CD1c-positive myeloid dendritic cell (primary cell): Measurements from ENCODE around the gene ABCA2.
"Not testable (repeated sequence)": the region's sequence is repeated elsewhere in the genome, so short reads cannot be mapped to it uniquely, and the experiment has no call there.

ENCODE experiments used
- DNase-seq: peaks from one replicate; pipeline ENCODE4 v3.0.0-alpha.2; 2016; ENCODE audit errors: extremely low spot score

The ABCA2 gene

DNA sequence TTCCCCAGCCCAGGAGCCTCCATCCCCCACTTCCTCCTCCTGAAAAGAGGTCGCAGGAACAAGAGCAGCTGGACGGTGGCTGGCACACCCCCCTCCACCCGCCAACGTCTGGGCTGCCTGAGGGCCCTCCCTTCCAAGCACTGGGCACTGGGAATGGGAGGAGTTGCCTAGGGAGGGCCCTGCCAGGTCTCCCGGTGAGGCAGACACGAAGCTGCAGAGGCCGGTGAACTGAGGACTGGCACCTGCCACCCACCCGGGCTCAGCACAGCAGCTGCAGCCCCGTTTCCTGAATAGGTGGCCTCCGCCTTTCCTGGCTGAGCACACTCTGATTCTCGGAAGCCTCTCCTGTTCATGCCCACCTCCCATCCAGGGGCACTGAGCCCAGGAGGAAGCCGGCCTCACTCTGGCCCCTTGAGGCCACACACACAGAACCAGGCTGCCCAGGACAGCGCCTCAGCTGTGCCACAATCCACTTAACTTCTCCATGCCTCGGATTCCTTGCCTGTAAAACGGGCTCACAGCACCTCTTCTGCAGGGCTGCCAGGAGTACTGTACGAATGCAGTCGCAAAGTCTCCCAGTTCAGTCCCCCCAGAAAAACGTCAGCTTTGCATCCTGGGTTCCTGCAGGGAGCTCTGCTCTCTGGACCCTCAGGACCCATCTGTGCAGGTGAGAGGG, 16.6 kb upstream of the ABCA2 start:
- peak; percentile 16 for DNase-seq

DNA sequence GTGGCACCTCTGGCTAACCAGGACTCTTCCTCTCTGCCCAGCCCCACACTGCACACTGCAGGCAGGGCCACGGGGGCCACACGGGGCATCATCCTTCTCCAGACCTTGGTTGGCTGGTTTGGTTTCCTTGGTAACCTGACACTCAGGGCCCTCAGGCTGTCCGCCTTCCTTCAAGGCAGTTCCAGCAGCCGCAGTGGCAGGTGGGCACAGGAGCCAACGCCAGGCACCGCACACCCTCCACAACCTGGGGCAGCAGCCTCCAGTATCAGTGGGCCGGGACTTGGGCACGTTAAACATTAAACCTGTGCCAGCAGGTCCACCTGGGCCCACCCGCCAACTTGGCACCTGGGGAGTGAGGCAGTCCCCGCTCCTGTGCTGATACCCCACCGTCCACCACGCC, 16.0 kb upstream of the ABCA2 start:
- no peak for DNase-seq

DNA sequence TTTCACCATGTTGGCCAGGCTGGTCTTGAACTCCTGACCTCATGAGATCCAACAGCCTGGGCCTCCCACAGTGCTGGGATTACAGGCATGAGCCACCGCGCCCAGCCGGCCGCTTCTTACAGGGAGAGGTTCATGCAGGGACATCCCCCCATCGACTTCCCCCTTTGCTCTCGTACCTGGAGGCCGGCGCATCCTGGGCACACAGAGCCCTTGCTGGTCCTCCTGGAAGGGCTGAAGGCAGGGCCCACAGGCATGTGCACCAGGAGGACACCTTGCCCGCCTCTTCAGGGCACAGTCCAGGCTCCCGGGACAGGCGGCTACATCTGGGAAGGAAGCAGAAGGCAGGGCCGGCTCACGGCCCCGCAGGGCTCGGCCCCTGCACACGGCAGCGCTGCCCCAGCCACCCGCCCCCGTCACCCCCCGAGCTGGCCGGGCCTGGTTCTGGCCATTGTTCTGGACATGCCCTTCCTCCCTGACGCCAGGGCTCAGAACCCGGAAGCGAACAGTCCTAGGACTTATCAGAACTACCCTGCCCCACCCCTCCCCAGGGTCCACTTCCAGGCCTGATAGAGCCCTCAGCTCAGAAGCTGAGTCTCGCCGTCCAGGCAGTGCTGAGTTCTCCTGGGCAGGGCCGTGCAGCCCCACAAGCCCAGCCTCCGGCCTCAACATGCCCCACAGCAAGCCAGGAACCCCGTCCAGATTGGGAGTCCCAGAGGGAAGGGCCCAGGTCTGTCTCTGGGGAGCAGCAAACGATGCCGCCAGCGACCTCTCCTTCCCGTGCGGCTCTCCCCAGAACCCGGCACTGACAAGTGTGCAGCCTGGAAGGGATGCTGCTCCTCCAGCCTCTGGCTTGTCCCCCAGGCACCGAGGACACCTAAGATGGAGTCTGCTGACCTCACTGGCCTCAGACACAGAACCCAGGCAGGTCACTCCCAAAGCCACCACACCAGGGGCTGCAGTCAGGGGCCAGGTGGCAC, 15.0 kb upstream of the ABCA2 start:
- DNase-seq: no peak

DNA sequence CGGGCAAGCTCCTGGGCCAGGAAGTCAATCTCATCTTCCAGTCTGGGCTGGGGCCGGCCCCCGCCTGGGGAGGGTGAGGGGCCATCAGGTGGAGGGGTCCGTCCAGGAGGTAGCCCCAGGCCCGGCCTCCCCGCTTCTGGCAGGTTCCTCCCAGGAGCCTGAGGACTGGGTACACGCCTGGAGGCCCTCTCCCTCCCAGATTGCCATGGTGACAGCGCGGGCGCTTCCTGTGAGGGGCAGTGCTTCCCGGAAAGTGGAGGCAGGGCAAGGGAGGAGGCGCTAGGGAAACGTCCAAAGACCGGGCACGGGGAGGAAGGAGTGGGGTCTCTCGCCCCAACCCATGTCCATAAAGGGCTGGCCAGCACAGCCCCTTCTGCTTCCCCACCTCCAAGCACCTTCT, 13.1 kb upstream of the ABCA2 start:
- no peak for DNase-seq

DNA sequence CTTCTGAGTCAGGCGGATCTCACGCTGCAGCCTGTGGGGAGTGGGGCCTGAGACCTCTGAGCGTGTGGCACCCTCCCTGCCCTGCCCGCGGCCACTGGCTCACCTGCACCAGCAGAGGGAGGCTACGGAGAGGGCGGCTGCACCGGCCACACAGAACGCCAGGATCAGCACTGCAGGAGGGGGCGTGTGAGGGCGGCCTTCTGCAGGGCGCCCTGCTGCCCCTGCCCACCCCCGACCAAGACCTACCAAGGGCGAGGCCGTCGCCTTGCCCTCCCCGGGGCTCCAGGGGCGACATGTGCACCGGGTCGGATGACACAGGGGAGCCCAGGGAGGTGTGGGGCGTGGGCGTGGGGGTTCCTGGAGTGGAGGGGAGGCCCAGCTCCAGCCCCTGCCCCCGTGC, 12.5 kb upstream of the ABCA2 start:
- DNase-seq: no peak

DNA sequence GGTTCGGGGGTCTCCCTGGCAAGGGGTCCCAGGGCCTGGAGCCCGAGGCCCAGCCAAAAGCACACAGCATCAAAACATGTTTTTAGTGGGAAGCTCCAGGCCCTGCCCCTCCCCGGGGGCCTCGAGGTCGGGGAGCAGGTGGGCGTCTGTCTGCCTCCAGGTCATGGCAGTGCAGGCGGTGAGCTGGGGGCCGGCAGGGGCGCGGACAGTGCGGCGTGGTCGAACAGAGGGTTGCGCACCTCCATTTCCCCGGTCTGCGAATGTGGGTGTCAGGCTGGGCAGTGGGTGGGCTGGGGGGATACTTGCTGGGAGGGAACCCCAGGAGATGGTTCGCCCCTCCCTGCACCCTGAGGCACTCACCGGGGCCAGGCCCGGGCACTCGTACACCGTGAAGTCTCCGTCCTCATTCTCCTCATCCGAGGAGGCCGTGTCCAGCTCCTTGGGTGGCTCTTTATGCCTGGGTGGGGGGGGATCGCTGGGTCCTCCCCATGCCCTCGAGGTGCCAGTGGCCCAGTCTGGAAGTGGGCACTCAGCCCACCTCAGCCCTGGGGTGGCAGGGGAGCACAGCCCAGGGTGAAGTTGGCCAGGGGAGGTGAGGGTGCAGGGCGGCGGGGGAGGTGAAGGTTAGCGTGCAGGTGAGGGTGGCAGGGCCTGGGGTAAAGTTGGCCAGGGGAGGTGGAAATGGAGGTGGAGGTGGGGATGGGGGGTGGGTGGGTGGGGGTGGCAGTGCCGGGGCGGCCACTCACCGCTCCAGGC, 11.8 kb upstream of the ABCA2 start:
- no peak for DNase-seq

DNA sequence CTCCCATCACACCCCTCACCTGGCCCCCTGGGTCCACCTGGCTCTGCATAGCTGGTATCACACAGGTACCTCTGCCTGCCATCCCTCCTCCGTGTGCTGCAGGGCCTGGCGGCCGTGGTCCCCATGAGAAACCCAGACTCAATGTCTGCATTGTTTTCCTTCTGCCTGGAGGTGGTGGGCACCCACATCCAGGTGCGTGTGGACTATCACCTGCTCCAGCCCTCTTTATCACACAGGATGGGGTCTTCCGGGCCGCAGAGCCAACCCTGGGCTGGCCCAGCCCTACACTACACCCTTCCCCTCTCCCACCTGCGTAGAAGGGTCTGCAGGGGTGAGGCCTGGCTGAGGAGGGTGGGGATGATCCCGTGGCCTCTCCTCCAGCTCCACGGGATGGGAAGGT, 10.9 kb upstream of the ABCA2 start:
- DNase-seq: no peak

DNA sequence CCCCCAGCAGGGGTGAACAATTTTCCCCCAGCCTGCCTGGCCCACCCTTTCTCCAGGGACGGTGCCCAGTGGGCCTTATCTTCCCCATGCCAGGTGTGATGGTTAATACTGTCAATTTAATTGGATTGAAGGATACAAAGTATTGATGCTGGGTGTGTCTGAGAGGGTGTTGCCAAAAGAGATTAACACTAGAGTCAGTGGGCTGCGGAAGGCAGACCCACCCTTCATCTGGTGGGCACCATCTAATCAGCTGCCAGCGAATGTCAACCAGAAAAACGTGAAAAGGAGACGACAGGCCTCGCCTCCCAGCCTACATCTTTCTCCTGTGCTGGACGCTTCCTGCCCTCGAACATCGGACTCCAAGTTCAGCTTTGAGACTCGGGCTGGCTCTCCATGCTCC, 9.4 kb upstream of the ABCA2 start:
- no peak for DNase-seq

DNA sequence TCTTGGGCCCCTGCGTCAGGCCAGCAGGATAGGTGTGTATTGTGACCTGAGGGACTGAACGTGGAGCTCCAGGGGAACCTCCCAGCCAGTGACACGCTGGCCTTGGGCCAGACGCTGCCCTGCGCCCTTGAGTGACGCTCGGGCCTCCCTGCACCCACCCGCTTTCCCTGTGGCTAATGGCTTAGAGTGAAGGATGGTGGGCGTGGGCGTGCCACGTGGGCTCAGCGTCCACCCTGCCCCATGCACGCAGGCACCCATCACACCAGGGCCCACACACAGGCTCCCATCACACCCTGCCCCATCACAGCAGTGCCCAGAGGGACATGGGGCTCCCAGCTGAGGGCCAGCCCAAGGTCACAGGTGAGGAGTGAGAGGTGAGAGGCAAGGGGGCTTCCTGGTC, 9.0 kb upstream of the ABCA2 start:
- no peak for DNase-seq

DNA sequence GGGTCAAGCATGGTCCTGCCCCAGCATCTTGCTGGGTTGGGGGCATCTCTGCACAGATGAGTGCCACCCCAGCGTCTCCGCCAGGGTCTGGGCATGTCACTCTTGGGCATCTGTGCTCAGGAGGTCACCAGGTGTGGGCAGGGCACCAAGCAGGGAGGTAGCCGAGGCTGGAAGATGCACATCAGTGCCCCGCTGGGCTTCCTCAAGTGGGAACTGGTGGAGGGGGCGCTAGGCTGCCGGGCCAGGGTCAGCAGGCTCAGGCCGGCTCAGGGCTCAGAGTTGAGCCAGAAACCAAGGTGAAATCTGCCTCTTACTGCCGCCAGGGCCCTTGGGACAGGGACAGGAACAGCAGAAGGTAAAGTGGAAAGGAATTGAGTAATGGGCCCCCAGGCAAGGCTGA, 7.9 kb upstream of the ABCA2 start:
- no peak for DNase-seq

DNA sequence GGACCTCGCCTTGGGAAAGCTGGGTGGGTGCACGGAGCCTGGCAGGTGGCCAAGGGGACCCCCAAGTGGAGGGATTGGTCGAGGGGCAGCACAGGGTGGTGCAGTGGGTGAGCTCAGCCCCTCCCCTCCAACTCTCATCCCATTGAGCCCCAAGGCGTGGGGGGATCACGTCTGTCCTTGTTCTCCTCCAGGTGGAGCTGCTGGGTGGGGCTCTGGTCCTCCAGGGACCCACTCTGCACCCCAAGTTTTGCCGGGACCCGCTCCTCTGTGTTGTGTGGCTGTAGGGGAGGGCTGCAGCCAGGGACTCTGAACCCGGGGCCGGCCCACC, 7.4 kb upstream of the ABCA2 start:
- no peak for DNase-seq

DNA sequence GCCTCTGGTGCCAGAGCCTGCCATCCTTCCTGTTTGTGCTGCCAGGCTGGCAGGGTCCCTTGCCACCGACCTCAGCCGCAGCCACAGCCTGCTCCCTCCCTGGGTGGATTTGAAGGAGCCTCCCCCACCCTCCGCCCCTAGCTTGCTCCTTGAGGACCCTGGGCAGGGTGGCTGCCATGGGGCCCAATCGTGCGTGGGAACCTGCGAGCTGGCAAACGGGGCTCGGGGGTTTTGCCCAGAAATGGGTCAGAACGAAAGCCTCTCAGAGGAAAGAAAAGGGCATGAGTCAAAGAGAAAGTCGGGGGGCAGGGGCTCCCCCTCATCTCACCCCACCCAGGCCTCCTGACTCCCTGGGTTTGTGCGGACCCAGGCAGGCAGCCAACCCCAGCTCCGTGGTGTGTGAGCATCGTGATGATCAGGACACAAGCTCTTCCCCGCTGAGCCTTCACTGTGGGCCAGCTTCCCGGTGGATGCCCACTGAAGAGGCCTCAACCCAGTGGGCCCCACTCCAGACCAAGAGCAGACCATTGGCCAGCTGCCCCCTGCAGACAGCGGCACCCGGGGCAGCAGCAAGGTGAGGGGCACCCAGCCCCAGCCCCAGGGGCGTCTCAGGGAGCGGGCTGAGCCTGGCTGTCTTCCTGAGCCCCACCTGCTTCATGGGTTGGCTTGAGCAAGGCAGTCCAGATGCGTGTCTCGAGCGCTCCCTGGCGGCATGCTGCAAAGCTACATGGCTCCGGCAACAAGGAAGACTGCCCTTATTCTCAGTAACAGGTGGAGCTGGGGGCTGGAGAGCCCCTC, 6.9 kb upstream of the ABCA2 start:
- peak; percentile 90 for DNase-seq

DNA sequence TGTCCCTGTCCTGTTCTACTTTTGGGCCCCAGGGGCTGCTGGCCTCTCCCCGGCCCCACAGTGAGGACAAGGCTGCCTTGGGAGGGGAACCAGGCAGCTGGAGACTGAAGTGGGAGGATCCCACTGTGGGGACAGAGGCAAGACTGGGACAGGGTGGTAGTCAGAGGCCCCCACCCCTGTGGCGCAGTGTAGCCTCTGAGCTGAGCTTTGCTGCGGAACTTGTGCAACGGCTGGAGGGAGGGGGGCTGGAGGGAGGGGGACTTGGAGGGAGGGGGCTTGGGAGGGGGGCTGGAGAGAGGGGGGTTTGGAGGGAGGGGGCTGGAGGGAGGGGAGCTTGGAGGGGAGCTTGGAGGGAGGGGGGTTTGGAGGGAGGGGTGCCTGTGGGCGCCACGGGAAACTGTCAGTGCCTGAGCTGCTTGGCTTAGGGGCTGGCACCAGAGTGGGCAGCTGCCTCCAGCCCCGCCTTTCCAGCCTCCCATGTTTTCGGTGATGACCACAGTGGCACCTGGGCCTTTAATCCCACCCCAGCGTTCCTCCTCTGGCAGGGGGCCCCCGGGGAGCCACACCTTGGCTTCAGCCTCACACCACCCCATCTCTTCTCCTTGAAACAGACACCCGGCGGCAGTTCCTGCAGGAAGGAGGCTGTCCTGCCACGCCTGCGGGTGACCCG, 6.1 kb upstream of the ABCA2 start:
- DNase-seq: peak; percentile 53

DNA sequence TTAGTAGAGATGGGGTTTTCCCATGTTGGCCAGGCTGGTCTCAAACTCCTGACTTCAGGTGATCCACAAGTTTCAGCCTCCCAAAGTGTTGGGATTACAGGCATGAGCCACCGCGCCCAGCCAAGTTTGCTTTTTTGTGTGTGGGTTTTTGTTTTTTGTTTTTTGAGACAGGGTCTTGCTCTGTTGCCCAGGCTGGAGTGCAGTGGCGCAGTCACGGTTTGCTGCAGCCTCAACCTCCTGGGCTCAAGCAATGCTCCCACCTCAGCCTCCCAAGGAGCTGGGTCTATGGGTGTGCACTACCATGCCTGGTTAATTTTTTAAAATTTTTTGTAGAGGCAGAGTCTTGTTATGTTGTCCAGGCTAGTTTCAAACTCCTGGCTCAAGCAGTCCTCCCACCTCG, 5.4 kb upstream of the ABCA2 start:
- DNase-seq: not testable (repeated sequence)

DNA sequence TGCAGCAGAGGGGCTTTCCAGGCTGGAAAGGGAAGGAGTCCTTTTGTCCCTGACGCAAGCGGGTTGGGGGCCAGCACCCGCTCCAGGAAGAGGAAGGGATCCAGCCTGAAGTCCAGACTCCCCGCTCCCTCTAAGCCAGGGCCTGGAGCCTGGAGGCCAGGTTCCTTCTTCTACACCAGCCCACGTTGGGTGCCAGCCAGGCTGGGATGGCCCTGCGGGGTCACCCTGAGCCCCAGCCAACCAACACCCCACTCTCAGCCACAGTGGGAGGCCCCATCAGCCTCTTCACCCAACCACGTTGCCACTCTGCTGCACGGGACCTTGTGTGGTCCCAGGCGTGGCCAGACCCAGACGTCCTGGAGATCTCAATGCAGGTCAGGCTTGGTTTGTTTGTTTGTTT, 4.8 kb upstream of the ABCA2 start:
- DNase-seq: peak; percentile 96

DNA sequence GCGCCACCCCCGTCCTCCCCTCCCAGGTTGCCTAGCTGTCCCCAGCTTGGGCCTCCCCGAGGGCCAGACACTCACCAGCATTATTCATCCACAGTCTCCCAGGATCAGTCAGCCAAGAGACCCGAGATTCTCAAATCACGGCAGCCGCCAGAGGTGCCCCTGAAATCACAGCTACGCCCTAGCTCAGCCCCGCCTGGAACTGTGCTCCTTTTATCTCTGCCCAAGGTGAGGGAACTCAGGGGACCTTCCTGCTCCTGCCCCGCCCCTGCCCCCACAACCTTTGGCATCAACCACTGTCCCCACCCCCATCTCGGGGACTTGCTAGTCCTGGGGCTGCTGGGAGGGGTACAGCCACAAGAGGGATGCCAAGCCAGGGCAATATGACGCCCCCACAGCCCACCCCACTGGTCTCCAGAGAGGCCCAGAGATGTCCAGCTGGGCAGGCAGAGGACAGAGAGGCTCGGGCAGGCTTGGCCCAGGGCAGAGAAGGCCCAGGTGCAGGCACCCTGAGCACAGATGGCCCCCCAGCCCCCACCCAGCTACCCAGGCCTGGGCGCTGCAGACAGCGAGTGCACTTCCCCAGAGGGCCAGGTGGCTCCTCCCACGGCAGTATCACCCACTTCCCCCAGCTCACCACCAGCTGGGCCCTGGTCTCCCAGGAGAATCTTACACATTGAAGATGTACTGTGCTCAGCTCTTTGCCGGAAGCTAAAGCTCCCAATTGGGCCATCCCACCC, 4.0 kb upstream of the ABCA2 start, which contains the start of gene FUT7:
Gene FUT7, minus strand, starts transcription at position 185 of the 737 bp plus-strand sequence. Its CDS starts 97 bp downstream, at position 88.
- peak; percentile 69 for DNase-seq

DNA sequence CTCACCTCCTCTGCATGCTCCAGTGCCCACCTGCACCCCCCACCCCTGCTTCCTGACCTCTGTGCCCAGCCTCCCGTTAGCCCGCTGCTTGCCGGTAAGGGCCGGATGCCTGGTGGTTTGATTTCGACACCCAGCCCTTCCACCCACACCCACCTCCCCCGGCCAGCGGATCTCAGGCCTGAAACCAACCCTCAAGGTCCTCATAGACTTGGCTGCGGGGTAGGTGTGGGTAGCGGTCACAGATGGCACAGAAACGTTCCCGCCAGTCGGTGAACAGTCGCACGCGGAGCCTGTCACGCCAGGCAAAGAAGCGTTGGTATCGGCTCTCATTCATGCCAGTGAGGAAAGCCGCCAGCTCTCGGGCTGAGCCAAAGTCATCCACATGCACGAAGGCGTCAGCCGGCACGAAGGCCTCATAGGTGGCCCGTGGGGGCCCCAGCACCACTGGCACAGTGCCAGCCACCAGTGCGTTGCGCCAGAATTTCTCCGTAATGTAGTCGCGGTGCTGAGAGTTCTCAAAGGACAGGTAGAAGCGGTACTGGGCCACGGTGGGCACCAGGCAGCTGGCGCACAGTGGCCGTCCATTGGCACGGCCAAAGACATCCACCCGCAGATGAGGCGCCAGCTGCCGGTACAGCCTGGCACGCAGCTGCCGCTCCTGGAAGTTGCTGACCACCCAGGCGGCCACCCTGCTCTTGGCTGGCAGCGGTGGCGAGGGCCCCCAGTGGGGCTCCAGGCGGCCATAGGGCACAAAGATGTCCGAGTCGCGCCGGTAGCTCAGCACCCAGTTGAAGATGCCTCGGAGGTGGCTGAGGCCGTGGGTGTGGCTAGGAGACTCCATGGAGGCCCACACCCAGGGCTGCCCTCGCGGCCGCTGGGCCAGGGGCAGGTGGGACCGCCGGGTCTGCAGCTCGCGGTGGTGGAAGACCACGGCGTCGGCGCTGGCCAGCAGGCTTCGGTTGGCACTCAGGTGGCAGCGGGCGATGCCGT, 2.8 kb upstream of the ABCA2 start:
- peak; percentile 88 for DNase-seq

DNA sequence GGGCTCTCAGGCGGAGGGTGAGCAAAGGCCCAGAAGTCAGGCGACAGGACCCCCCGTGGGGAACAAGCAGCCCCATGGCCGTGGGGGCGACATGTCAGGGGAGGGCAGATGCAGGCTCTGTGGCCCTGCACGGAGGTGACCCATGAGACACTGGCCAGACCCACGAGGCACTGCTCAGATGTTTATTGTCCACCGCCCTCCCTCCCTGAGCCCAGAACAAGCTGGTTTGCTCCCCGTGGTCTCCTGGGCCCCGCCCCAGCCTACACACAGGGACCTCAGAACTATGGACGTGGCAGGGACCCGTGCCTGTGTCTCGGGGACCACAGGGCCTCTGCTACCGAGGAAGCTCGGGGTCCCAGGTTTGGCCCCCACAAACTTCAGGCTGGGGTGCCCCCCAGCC, 2.0 kb upstream of the ABCA2 start:
- peak; percentile 48 for DNase-seq
